Trophoblast cell (in vitro differentiated cells and primary cell): ENCODE results near the gene GGT6. TPM values are rescaled to one million over a fixed set of nuclear protein-coding genes. Genes with fewer than 3 reads are reported as not detected.

ENCODE experiments used
- DNase-seq, 2 donors: peaks; one replicate each; pipeline ENCODE4 v3.0.0-alpha.2; 2016
- H2AFZ ChIP-seq: 2 replicates; pipeline ENCODE4 v1.6.1; 2013; ENCODE audit warnings: low read length, moderate library complexity, mild to moderate bottlenecking; ENCODE audit not compliant: insufficient read depth, poor library complexity
- H2AK5ac ChIP-seq: 2 replicates; pipeline ENCODE4 v1.6.1; 2013; ENCODE audit warnings: mild to moderate bottlenecking, low read length
- H2BK120ac ChIP-seq: 2 replicates; pipeline ENCODE4 v1.6.1; 2013; ENCODE audit warnings: low read length, mild to moderate bottlenecking, moderate library complexity; ENCODE audit not compliant: insufficient read depth, poor library complexity
- H2BK12ac ChIP-seq: 2 replicates; pipeline ENCODE4 v1.6.1; 2013; ENCODE audit warnings: mild to moderate bottlenecking, low read length, moderate library complexity
- H2BK5ac ChIP-seq: 2 replicates; pipeline ENCODE4 v1.6.1; 2013; ENCODE audit warnings: low read length, low read depth, moderate library complexity, mild to moderate bottlenecking; ENCODE audit not compliant: poor library complexity
- H3K14ac ChIP-seq: 2 replicates; pipeline ENCODE4 v1.6.1; 2013; ENCODE audit warnings: mild to moderate bottlenecking, low read length
- H3K18ac ChIP-seq: 2 replicates; pipeline ENCODE4 v1.6.1; 2013; ENCODE audit warnings: mild to moderate bottlenecking, low read length
- H3K23ac ChIP-seq: 2 replicates; pipeline ENCODE4 v1.6.1; 2013; ENCODE audit warnings: low read length
- H3K27ac ChIP-seq: 2 replicates; pipeline ENCODE4 v1.5.1; 2013; ENCODE audit warnings: low read depth, mild to moderate bottlenecking, inconsistent platforms, low read length, moderate library complexity
- H3K27me3 ChIP-seq: 2 replicates; pipeline ENCODE4 v1.6.1; 2013; ENCODE audit warnings: inconsistent platforms, mild to moderate bottlenecking, low read length, moderate library complexity; ENCODE audit not compliant: insufficient read depth
- H3K36me3 ChIP-seq, 2 experiments: 1 replicate in 1 of 2; 2 replicates in 1 of 2; pipeline ENCODE4 v1.6.1; 2013; ENCODE audit warnings: low read length in 2 of 2, mild to moderate bottlenecking in 2 of 2, moderate library complexity in 1 of 2; ENCODE audit not compliant: insufficient read depth in 2 of 2, control insufficient read depth in 1 of 2
- H3K4ac ChIP-seq: 2 replicates; pipeline ENCODE4 v1.6.1; 2013; ENCODE audit warnings: low read depth, mild to moderate bottlenecking, low read length, moderate library complexity
- H3K4me1 ChIP-seq, 2 experiments: 1 replicate in 1 of 2; 2 replicates in 1 of 2; pipeline ENCODE4 v1.6.1; 2013; ENCODE audit warnings: low read length in 2 of 2, mild to moderate bottlenecking in 2 of 2, moderate library complexity in 1 of 2; ENCODE audit not compliant: insufficient read depth in 2 of 2, control insufficient read depth in 1 of 2
- H3K4me2 ChIP-seq: 2 replicates; pipeline ENCODE4 v1.6.1; 2013; ENCODE audit warnings: inconsistent platforms, mild to moderate bottlenecking, low read length, moderate library complexity
- H3K4me3 ChIP-seq: 2 replicates; pipeline ENCODE4 v1.5.1; 2013; ENCODE audit warnings: mild to moderate bottlenecking, low read depth, low read length, inconsistent platforms
- H3K79me1 ChIP-seq: one replicate; pipeline ENCODE4 v1.6.1; 2013; ENCODE audit warnings: low read length
- H3K79me2 ChIP-seq: 2 replicates; pipeline ENCODE4 v1.6.1; 2013; ENCODE audit warnings: low read length, mild to moderate bottlenecking; ENCODE audit not compliant: control insufficient read depth, insufficient read depth, poor library complexity
- H3K9ac ChIP-seq: 2 replicates; pipeline ENCODE4 v1.6.1; 2013; ENCODE audit warnings: mild to moderate bottlenecking, low read length
- H3K9me3 ChIP-seq: 2 replicates; pipeline ENCODE4 v1.6.1; 2013; ENCODE audit warnings: low read depth, mild to moderate bottlenecking, control low read depth, inconsistent platforms, low read length; ENCODE audit not compliant: insufficient read depth
- H4K12ac ChIP-seq: 2 replicates; pipeline ENCODE4 v1.6.1; 2013; ENCODE audit warnings: low read depth, mild to moderate bottlenecking, low read length, moderate library complexity
- H4K8ac ChIP-seq: 2 replicates; pipeline ENCODE4 v1.6.1; 2013; ENCODE audit warnings: low read depth, mild to moderate bottlenecking, low read length, moderate library complexity
- H4K91ac ChIP-seq: one replicate; pipeline ENCODE4 v1.6.1; 2013; ENCODE audit warnings: low read depth, mild to moderate bottlenecking, low read length, moderate library complexity
- WGBS: extraction: QIAGEN DNeasy Blood & Tissue Kit; methylation state at CpG from one replicate; pipeline ENCODE4 v1.1.7; 2013; ENCODE audit warnings: missing lambda C conversion rate; ENCODE audit not compliant: insufficient read length, insufficient coverage; ENCODE audit errors: extremely low coverage; 5-methylcytosine and 5-hydroxymethylcytosine counted together
- polyA plus RNA-seq: library from polyadenylated mRNA; stranded (reverse); fragments of 200-250 nt; gene quantifications from 2 replicates; pipeline ENCODE4 v1.2.3, GENCODE V29; 2013

The GGT6 gene
- polyA plus RNA-seq, result not detected in 2 replicates

GRCh38 chr17:4560421-4560820, at the start of gene GGT6:
Gene GGT6, minus strand, starts transcription at chr17:4560577. Its CDS starts 56 bp downstream, at chr17:4560521.
- no peak within 1 kb of the TSS for H2AK5ac ChIP-seq
- H2BK5ac ChIP-seq, result no peak within 1 kb of the TSS
- no peak for DNase-seq
- H3K4me2 ChIP-seq, result no peak within 1 kb of the TSS
- H4K12ac ChIP-seq, result no peak within 1 kb of the TSS
- no peak within 1 kb of the TSS for H3K18ac ChIP-seq
- H2BK120ac ChIP-seq, result no peak within 1 kb of the TSS
- no peak within 1 kb of the TSS for H2AFZ ChIP-seq
- H3K4ac ChIP-seq, result no peak within 1 kb of the TSS
- H4K91ac ChIP-seq, result no peak within 1 kb of the TSS
- no peak within 1 kb of the TSS for H3K27ac ChIP-seq
- H4K8ac ChIP-seq, result no peak within 1 kb of the TSS
- H3K23ac ChIP-seq, result no peak within 1 kb of the TSS
- H3K79me1 ChIP-seq, result peaks cover 2% of the 10 kb centered on the region
- no CpG with 5 or more reads among the region's 12 CpGs for WGBS
- peaks cover 1% of the 10 kb centered on the region for H3K79me2 ChIP-seq
- no peaks in the 10 kb centered on the region for H3K9me3 ChIP-seq
- no peak within 1 kb of the TSS for H3K14ac ChIP-seq
- peaks cover 12 to 18% of the 10 kb centered on the region in 2 experiments for H3K4me1 ChIP-seq
- no peak within 1 kb of the TSS for H3K4me3 ChIP-seq
- H3K36me3 ChIP-seq, result no peaks in the 10 kb centered on the region
- H3K9ac ChIP-seq, result no peak within 1 kb of the TSS
- H2BK12ac ChIP-seq, result no peak within 1 kb of the TSS
- no peaks in the 10 kb centered on the region for H3K27me3 ChIP-seq

GRCh38 chr17:4610162-4610561, 49.8 kb upstream of the GGT6 start:
- H2AK5ac ChIP-seq, result no peak overlapping the region
- H4K8ac ChIP-seq, result no peak overlapping the region
- no peak overlapping the region for H3K4me2 ChIP-seq
- no peak overlapping the region for H2BK12ac ChIP-seq
- H2BK120ac ChIP-seq, result peak overlapping the region; percentile 7
- H4K12ac ChIP-seq, result no peak overlapping the region
- peak overlapping the region; percentile 16 for H2BK5ac ChIP-seq
- peaks cover 3% of the 10 kb centered on the region for H3K79me1 ChIP-seq
- no peaks in the 10 kb centered on the region for H3K27me3 ChIP-seq
- H2AFZ ChIP-seq, result no peak overlapping the region
- no peaks in the 10 kb centered on the region for H3K79me2 ChIP-seq
- DNase-seq, result peak; percentile 14 to 52
- H3K4ac ChIP-seq, result no peak overlapping the region
- H3K9me3 ChIP-seq, result peaks cover 2% of the 10 kb centered on the region
- no CpG with 5 or more reads among the region's 5 CpGs for WGBS
- no peak overlapping the region for H3K9ac ChIP-seq
- no peak overlapping the region for H3K23ac ChIP-seq
- H3K4me1 ChIP-seq, result peaks cover 10 to 18% of the 10 kb centered on the region in 2 experiments
- H3K36me3 ChIP-seq, result peaks cover 25 to 27% of the 10 kb centered on the region in 2 experiments
- peak overlapping the region; percentile 20 for H3K14ac ChIP-seq
- no peak overlapping the region for H4K91ac ChIP-seq
- H3K4me3 ChIP-seq, result no peak overlapping the region
- peak overlapping the region; percentile 32 for H3K27ac ChIP-seq
- no peak overlapping the region for H3K18ac ChIP-seq

- H2AK5ac ChIP-seq, result no peak overlapping the region
- no peak overlapping the region for H4K91ac ChIP-seq
- peak overlapping the region; percentile 16 for H2BK5ac ChIP-seq
- H3K4me3 ChIP-seq, result no peak overlapping the region
- no peak overlapping the region for H4K8ac ChIP-seq
- WGBS, result no CpG with 5 or more reads among the region's 7 CpGs
- H2BK12ac ChIP-seq, result no peak overlapping the region
- no peak overlapping the region for H3K23ac ChIP-seq
- peaks cover 10 to 18% of the 10 kb centered on the region in 2 experiments for H3K4me1 ChIP-seq
- peaks cover 2% of the 10 kb centered on the region for H3K9me3 ChIP-seq
- H3K27me3 ChIP-seq, result no peaks in the 10 kb centered on the region
- no peak overlapping the region for H3K4me2 ChIP-seq
- H3K79me2 ChIP-seq, result no peaks in the 10 kb centered on the region
- H3K27ac ChIP-seq, result peak overlapping the region; percentile 33
- no peak overlapping the region for H3K18ac ChIP-seq
- DNase-seq, result no peak
- H4K12ac ChIP-seq, result no peak overlapping the region
- H3K9ac ChIP-seq, result no peak overlapping the region
- H2BK120ac ChIP-seq, result no peak overlapping the region
- peaks cover 27 to 29% of the 10 kb centered on the region in 2 experiments for H3K36me3 ChIP-seq
- H3K14ac ChIP-seq, result no peak overlapping the region
- no peak overlapping the region for H2AFZ ChIP-seq
- peak overlapping the region; percentile 23 for H3K4ac ChIP-seq
- peaks cover 3% of the 10 kb centered on the region for H3K79me1 ChIP-seq
Observed at GRCh38 chr17:4609761-4610160, 49.4 kb upstream of the GGT6 start.

- Histone ChIP-seq H3K23ac (no peak overlapping the region), H4K12ac (no peak overlapping the region), H3K27me3 (no peaks in the 10 kb centered on the region), H3K14ac (no peak overlapping the region), H3K4me2 (no peak overlapping the region), H3K9ac (no peak overlapping the region), H3K4me1 (peaks cover 16 to 23% of the 10 kb centered on the region in 2 experiments), H2BK12ac (no peak overlapping the region), H3K18ac (no peak overlapping the region), H3K9me3 (peaks cover 2% of the 10 kb centered on the region), H3K36me3 (peaks cover 43% of the 10 kb centered on the region in 2 experiments), H3K27ac (no peak overlapping the region), H3K79me2 (peaks cover 2% of the 10 kb centered on the region), H3K4ac (no peak overlapping the region), H2AFZ (no peak overlapping the region), H2BK120ac (no peak overlapping the region), H3K79me1 (peaks cover 3% of the 10 kb centered on the region), H4K8ac (no peak overlapping the region), H2BK5ac (no peak overlapping the region), H3K4me3 (no peak overlapping the region), H4K91ac (no peak overlapping the region), H2AK5ac (no peak overlapping the region)
- DNase-seq, result peak in 1 of 2 donors; percentile 25
- no CpG with 5 or more reads among the region's 9 CpGs for WGBS
Observed at GRCh38 chr17:4607773-4608187, 47.4 kb upstream of the GGT6 start.
